GM18870 (cell line): Measurements from ENCODE around the gene GABRD.

ENCODE experiments used
- ATAC-seq: cut with Tn5 transposase; IDR thresholded peaks from one replicate; pipeline ENCODE4 v1.9.1; 2021; ENCODE audit warnings: moderate library complexity; ENCODE audit not compliant: unreplicated experiment

Gene GABRD

DNA sequence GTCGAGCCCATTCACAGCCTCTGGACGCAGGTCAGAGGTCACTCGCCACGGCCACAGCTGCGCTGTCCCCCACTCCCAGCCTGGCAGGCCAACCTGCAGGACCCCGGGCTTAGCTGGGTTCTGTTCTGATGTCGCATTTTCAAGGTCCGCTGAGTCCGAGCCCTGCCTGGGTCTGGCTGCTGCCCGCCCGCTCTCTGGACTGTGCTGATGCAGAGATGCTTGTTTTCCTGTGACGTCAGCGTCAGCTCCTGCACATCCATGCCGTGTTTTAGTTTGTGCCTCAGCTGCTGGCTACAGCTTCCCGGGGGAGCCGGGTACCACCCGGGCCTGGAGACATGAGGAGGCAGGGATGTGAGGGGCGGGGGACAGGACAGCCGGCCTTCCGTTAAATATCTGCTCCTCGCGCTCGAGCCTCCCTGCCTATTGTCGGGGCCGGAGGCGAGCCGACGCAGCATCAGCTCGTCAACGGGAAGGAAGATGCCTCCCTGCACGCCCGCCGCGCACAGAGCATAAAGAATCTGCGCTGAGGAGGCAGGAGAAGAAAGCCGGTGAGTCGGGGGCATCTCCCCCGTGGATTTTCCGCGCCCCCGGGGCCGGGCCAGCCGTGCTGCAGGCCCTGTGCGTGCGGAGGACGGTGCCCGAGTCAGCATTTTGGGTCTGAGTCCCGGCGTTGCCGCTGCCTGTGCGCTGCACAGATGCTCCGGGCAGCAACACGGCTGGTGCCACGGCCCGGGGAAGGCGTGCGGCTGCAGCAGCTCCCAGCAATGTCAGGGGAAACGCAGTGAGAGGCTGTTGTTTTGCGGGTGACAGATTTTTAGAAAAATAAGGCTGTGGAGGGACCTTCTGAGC is 54.5 kb downstream of the GABRD start:
- no peak for ATAC-seq

DNA sequence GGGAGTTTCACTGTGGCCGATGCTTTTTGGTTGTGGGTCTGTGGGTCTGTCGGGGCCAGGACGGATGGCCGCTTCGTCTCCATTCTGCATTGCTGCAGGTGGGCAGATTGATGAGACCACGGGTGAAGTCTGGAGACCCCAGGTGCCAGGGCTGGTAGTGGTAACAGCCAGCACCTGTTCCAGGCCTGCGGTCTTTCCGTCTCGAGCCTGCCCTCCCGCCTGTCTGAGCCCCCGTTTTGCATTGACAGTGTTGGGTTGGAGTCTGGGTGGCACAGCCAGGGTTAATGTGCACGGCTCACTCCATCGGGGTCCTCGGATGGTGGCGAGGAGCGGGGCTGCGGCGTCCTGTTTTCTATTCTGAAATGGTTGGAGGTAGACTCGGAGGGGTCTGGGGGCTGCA is 55.3 kb downstream of the GABRD start:
- ATAC-seq = no peak

DNA sequence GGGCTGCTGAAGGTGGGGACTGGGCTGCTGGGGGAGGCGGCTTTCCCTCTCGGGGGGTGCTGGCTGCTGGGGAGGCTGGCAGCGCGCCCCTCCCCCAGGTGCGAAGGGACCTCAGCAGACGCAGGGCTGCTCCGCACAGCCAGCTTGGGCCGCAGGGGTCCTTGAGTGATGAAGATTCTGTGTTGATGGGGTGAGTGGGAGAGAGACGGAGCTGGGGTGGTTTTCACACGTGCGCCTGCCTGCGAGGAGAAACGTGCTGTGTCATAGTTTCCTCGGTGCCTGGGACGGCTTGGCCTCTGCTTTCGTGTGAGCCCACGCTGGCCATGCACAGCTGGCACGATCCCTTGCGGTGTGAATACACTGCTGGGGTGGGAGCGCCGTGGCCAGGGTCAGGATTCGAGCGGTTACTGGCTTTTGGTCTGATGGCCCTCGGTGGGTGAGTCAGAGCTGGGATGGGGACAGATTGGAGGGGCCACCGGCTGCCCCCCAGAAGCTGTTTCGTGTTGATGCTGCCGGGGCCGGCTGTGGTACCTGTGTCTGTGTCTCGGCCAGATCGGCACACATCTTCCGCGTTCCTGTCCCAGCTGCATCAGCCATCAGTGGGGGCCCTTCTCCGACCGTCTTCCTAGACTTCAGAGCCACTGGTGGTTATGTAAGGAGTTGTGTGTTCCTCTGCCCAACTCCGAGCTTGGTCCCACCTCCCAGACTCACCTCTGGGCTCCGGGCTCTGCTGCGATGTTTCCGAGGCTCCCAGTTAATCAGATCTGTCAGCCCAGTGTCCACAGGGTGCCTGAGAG is 56.0 kb downstream of the GABRD start:
- ATAC-seq = no peak

DNA sequence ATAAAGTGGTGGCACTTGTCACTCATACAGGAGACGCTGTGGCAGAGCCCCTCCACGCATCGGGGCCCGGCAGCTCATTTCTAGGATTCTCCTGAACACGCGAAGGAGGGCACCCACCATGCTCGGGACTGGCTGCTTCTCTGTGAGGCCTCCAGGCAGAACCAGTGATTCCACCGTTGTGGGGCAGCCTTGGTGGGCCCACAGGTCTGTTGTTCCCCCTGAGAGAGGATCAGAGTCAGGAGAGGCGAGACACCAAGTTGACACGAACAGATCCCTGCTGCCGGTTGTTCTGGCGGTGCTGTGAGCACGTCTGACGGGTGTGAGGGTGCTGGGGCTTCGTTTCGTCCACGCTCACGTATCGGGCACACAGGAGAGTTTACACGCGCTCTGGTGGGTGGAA is 57.7 kb downstream of the GABRD start:
- ATAC-seq = no peak

DNA sequence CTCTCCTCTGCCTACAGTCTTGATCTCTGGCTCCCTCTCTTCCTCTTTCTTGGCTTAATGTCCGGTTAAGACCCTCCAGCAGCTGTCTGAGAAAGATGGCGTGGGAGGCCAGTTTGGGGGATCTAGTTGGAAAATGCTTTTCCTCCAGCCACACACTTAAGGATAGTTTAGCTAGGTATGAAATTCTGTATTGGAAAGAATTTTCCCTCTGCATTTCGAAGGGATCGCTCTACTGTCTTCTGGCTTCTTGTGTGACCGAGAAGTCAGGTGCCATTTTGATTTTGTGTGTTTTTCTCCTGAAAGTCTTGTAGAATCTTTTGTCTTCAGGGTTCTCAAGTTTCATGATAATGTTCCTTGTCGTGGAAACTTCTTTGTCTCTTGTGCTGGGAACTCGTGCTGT is 59.0 kb downstream of the GABRD start:
- ATAC-seq = no peak

DNA sequence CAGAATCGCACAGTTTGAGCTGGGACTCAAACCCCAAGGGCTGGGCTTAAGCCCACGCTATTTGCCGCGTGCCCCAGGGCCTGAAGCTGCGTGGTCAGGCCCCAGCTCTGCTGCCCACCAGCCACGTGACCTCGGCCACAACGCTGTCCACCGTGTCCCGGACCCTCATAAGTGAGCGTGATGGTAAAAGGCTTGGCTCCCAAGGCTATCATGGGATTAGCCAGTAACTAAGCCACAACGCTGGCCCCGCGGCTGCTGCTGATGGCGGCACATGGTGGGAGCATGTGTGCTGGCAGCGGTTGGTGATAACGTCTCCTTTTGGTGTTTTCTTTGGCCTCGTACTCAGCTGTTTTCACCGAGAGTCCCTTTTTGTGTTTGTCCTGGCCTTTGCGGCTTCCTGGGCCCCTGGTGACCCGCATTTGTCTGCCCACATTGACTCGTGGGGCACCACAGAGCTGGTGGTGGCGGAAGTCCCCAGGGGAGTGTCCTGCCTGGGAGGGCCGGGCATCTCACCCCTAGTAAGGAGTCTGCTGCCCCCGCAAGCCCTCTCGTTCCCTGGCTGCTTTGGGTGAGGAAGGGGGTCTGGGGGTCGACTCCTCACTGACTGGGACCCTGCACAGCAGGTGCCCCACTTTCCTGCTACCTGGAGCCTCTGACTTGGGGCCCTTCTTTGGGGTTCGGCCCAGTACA is 60.4 kb downstream of the GABRD start:
- no peak for ATAC-seq

DNA sequence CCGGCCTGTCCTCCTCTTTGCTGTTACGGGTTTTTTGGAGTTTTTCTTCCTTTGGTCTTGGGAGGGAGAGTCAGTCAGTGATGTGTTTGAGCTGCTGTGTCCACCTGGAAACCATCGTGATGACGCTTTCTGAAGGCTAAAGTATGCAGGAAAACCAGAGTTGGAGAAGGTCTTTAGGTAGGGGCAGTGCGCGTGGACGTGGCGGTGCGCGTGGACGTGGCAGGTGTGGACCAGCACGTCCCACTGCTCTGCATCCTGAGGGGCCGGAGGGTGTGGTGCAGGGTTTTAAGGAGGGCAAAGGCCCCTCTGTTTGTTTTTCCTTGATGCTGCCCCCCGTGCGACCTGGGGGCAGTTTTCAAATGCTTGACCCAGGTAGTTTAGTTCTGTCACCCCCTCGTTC is 61.0 kb downstream of the GABRD start:
- no peak for ATAC-seq
